ENCODE results near the gene TET2.

The TET2 gene

DNA sequence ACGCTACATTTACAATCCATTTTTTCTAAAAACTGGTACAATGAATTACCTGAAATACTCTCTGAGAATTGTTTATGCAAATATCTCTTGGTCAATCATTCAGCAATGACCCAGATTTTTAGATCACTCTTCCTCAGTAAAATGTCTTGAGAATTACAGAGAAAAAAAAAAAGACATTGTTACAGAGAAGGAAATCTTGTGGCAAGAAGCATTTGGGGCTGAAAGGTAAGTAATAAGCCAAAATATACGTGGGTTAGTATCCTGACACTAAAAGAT, 19.6 kb upstream of the TET2 start:
- DNase-seq, result no peak
- Histone ChIP-seq H3K4me3 (ENCODE audit: low read depth, low read length) (no peak overlapping the region), H3K27me3 (no peaks in the 10 kb centered on the region), H3K9me3 (no peaks in the 10 kb centered on the region), H3K36me3 (no peaks in the 10 kb centered on the region), H3K4me1 (no peaks in the 10 kb centered on the region)
- TF ChIP-seq, protein P1, sequence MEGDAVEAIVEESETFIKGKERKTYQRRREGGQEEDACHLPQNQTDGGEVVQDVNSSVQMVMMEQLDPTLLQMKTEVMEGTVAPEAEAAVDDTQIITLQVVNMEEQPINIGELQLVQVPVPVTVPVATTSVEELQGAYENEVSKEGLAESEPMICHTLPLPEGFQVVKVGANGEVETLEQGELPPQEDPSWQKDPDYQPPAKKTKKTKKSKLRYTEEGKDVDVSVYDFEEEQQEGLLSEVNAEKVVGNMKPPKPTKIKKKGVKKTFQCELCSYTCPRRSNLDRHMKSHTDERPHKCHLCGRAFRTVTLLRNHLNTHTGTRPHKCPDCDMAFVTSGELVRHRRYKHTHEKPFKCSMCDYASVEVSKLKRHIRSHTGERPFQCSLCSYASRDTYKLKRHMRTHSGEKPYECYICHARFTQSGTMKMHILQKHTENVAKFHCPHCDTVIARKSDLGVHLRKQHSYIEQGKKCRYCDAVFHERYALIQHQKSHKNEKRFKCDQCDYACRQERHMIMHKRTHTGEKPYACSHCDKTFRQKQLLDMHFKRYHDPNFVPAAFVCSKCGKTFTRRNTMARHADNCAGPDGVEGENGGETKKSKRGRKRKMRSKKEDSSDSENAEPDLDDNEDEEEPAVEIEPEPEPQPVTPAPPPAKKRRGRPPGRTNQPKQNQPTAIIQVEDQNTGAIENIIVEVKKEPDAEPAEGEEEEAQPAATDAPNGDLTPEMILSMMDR (IDR thresholded peaks at IDR 0.05; ENCODE audit: low read depth, low read length), result no peak

DNA sequence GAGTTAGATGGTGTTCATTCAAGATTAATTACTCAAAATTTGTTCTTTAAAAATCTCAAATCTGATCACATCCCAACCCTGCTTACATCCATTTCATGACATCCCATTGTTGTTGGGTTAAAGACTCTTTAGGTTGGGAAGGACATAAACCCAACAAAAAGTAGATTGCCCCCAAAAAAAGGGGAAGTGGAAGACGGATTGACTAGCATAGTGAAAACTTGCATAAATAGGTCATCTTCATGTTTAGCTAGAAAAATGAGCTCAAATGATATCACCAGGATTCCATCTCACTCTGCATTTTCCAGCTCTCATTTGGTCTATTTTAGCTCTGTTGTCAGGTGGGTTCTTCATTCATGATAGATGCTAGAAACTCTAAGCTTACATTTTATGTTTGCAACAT, 18.5 kb upstream of the TET2 start:
- no peak overlapping the region for H3K4me3 ChIP-seq (ENCODE audit: low read depth, low read length)
- no peak for DNase-seq
- TF ChIP-seq, protein P1 (IDR thresholded peaks at IDR 0.05; ENCODE audit: low read depth, low read length), result no peak

DNA sequence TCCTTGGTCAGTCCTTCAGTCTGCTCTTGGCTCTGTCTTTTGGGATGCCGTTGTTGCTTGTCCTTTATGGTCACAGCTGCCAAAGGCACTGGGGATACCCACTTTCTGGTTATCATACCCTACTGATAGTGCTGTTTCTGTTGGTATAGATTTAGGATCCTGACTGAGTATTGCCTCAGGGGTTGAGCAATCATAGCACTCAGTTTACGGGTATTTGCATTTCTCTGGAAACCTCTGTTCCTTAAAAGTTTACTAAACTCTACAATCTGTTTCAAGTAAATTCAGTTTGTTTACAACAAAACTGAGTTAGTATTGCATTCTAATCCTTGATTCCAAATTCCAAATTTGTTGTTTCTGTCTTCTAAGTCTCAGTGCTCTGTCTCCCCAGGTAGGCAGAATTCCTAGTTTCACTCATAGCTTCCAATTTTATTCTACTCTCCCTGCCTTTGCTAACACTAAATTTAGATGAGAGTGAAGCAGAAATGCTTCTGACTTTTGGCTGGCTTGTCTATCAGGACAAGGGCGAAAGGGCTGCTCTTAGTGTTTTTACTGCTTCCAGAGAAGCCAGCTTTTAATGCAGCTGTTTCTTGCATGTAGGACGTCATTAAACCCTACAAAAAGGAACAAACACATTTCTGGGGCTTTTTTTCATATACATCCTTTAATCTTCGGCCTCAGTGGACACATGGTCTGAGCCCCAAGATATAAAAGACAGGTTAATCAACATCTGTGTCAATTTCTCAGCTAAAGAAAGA, 17.2 kb upstream of the TET2 start:
- DNase-seq, result no peak
- no peaks in the 10 kb centered on the region for H3K36me3 ChIP-seq
- no peaks in the 10 kb centered on the region for H3K9me3 ChIP-seq
- TF ChIP-seq, protein P1 (IDR thresholded peaks at IDR 0.05; ENCODE audit: low read depth, low read length), result no peak
- no peak overlapping the region for H3K4me3 ChIP-seq (ENCODE audit: low read depth, low read length)
- H3K4me1 ChIP-seq, result no peaks in the 10 kb centered on the region
- H3K27me3 ChIP-seq, result no peaks in the 10 kb centered on the region

More for the DNA sequence above, 18.5 kb upstream of the TET2 start:
- Histone ChIP-seq H3K9me3 (no peaks in the 10 kb centered on the region), H3K36me3 (no peaks in the 10 kb centered on the region), H3K27me3 (no peaks in the 10 kb centered on the region), H3K4me1 (no peaks in the 10 kb centered on the region)

DNA sequence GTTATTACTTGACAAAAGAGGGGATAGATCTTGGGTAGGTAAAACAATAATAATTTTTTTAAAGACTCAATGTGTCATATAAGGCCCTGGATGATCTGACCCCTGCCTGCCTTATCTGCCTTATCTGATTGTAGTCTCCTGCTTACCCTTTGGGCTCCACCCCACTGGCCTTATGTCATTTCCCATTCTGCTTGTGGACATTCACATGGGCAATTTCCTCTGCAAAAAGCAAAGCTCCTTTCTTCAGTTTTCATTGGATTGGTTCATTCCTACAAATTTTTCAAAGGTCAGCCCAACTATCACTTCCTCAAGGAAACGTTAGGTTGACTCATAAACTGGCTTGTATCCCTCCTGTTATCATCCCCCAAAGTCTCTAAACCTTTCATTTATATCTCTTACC, 15.7 kb upstream of the TET2 start:
- Histone ChIP-seq H3K9me3 (no peaks in the 10 kb centered on the region), H3K27me3 (no peaks in the 10 kb centered on the region), H3K4me1 (peaks cover 4% of the 10 kb centered on the region; the same call in 1 of the 2 replicates), H3K36me3 (no peaks in the 10 kb centered on the region), H3K4me3 (ENCODE audit: low read depth, low read length) (no peak overlapping the region)
- TF ChIP-seq, protein P1 (IDR thresholded peaks at IDR 0.05; ENCODE audit: low read depth, low read length), result no peak
- DNase-seq, result no peak

GRCh38 chr4:105133976-105134375, 12.7 kb upstream of the TET2 start:
- no peaks in the 10 kb centered on the region for H3K36me3 ChIP-seq
- peaks cover 4% of the 10 kb centered on the region; the same call in 1 of the 2 replicates for H3K4me1 ChIP-seq
- no peak overlapping the region for H3K4me3 ChIP-seq (ENCODE audit: low read depth, low read length)
- no peaks in the 10 kb centered on the region for H3K9me3 ChIP-seq
- H3K27me3 ChIP-seq, result no peaks in the 10 kb centered on the region
- TF ChIP-seq, protein P1 (IDR thresholded peaks at IDR 0.05; ENCODE audit: low read depth, low read length), result no peak
- no peak for DNase-seq

GRCh38 chr4:105135785-105136184, 10.9 kb upstream of the TET2 start:
- peaks cover 4% of the 10 kb centered on the region; the same call in 1 of the 2 replicates for H3K4me1 ChIP-seq
- H3K4me3 ChIP-seq (ENCODE audit: low read depth, low read length), result no peak overlapping the region
- H3K9me3 ChIP-seq, result no peaks in the 10 kb centered on the region
- no peaks in the 10 kb centered on the region for H3K36me3 ChIP-seq
- no peaks in the 10 kb centered on the region for H3K27me3 ChIP-seq
- TF ChIP-seq, protein P1 (IDR thresholded peaks at IDR 0.05; ENCODE audit: low read depth, low read length), result no peak
- no peak for DNase-seq
